NCI-H2107 treated with DMSO at 0.1 percent for 48 hours (cell line): Measurements from ENCODE around the gene RGPD3.
"Not testable (repeated sequence)": the region's sequence is repeated elsewhere in the genome, so short reads cannot be mapped to it uniquely, and the experiment has no call there.

Experiments used
- DNase-seq: peaks from one replicate; lab custom pipeline; 2025; ENCODE audit not compliant: unreplicated experiment; lab: John Stamatoyannopoulos, UW

RGPD3 gene

DNA sequence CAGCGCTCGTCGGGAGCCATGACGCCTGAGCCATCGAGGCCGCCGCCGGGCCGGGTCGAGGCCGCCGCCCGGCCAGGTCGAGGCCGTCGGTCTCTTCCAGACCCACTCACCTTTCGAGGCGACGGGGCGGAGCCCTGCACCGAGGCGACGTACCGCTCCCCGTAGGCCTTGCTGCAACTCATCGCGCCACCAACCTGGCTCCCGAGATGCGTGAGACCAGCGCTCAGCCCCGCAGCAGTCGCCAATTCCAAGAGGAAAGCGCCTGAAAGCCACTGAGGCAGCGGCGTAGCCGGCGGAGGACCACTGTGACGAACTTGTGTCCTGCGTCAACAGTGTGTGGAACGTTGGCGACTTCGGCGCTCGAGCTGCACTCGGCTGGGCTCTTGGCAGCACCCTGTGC, at the start of gene RGPD3:
Gene RGPD3 (minus strand): TSS at position 307 of the 400 bp plus-strand sequence. CDS start 125 bp downstream, at position 182.
- DNase-seq = not testable (repeated sequence)

DNA sequence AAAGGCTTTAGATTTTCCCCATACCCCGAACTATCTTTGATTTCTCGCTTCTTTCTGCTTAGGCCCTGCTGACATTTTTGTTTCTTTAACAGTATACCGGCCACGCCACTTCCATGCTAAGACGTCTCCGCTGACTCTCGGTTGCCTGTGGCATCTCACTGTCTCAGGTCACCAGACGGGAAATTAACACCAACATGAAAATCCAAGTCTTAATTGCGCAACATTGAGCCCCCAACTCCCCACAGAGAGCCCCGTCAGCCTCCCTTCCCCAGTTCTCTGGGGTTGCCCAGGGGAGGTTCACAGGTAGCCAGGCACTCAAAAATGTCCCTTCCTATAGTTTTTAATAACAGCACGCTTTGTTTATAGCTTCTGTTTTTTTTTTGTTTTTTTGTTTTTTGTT, 49.1 kb upstream of the RGPD3 start:
- no peak for DNase-seq

DNA sequence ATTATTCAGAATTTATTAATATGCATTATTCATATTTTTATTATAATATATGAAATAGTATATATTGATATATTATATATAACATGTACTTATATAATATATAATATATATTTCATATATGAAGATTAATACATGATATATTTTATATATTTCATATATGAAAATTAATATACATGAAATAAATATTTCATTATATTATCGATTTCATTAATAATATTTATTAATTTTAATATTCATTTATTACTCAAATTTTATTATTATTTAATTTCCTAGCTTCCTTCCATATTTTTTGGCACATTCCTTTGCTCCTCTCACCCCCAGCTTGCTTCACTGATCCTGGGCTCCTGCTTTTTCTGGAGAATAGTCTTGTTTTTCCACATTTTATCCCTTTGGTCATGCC, 48.7 kb upstream of the RGPD3 start:
- DNase-seq = no peak

DNA sequence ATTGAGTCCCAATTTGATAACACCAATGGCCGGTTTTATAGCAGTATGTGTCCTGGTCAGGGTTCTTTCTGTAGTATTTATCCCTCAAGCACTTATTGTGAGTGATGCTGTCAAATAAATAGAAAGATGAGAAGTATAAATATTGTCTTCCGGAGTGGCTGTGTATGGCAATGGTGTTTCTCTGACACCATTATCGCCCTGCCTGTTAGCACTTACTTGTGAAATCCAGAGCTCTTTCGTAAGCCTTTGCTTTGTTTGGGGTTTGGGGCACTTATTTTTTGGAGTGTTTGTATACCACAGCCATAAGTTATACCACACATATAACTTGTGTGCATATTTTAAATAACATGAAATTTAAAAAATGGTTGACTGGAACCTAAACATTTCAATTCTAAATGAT, 48.2 kb upstream of the RGPD3 start:
- DNase-seq = no peak

DNA sequence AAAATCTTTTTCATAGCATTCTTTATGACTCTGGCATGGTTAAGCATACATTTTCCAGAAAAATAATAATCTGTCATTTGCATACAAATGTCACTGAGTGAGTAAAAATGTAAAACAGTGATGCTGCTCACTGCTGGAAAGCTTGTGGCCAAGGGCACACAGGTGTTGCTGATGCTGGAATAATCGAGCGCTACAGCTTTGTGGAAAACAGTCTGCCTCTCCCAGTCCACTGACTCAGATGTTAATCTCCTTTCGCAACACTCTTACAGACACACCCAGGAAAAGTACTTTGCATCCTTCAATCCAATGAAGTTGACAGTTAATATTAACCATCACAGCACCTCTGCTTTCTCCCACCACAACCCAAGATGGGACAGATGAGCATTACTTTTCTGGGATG, 46.6 kb upstream of the RGPD3 start:
- not testable (repeated sequence) for DNase-seq

DNA sequence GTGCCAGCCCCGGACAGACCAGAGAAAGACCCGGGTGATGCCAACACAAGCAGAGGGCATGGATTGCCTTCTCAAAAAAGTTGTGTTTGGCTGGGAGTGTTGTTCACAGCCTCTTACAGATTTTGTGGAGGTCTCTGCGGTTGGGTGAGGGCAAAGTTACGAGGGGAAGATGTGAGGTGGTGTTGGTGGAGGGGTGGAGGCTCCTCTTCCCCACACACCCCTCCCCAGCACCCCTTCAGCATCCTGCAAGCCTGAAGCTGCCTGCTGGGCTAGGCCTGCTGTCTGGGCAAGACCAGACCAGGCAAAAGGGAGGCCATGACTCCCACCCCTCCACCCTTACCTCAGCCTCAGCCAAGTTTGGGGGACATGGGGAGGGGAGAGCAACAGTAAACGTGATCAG, 45.2 kb upstream of the RGPD3 start:
- not testable (repeated sequence) for DNase-seq

DNA sequence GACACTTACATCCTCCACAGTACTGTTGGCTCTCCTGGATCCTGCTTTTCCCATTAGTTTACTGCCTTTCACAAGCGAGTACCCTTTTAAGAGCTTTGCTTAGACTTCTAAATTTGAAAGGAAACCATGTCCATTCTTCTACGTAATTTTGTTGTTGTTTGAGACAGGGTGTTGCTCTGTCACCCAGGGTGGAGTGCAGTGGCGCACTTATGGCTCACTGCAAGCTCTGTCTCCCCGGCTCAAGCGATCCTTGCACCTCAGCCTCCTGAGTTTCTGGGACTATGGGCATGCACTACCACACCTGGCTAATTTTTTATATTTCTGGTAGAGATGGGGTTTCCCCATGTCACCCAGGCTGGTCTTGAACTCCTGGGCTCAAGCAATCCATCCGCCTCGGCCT, 43.7 kb upstream of the RGPD3 start:
- not testable (repeated sequence) for DNase-seq

DNA sequence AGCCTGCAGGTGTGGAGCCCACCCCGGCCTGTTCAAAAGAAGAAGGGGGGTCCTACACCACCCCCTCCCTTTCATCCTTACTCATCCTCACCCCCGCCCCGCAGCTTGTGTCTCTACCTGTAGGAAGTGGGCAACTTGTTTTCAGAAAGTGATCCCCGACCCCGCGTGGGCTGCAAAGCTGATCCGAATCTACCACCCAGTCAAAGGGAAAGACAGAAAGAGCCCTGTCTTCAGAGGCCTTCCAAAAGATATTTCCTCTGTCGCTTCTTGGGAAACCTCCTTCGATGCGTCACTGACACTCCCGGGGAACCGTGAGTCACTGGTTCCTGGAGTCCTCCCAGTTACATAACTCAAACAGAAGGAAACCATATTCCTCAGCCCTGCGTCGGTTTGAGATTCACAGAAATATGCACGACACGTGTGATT, 43.3 kb upstream of the RGPD3 start:
- DNase-seq = not testable (repeated sequence)

DNA sequence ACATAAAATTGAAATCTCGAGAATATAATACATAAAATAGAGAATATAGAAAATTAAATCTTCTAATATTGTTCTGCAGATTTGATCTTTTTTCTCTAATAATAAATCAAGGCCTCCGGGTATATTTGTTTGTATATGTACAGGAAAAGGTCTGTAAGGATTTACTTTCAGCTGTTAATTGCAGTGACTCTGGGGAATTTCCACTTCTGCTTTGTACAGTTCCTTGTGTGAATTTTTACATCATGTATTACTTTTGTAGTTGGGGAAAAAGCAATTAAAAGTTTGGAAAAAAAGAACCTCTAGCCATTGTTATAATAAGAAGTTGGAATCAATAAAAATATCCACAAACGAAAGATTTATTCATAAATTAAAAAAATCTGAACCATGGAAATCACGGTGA, 42.6 kb upstream of the RGPD3 start:
- DNase-seq = not testable (repeated sequence)

DNA sequence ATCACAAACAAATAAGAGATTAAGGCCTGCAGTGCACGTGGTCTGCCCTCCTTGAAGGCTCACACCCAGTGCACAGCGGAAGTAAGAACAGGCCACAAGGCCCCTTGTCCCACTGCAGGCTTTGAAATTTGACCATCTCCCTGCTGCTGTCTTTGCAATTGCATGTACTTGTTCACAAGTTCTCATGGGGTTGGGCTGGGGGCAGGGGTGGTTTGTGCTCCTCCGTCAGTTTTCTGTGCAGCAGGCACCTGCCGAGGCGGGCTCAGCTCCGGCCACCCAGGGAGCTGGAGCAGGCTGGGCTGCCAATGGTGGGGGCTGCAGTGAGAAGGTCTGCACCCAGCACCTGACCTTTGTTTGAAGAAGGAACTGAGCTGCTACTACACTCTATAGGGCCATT, 41.2 kb upstream of the RGPD3 start:
- not testable (repeated sequence) for DNase-seq

DNA sequence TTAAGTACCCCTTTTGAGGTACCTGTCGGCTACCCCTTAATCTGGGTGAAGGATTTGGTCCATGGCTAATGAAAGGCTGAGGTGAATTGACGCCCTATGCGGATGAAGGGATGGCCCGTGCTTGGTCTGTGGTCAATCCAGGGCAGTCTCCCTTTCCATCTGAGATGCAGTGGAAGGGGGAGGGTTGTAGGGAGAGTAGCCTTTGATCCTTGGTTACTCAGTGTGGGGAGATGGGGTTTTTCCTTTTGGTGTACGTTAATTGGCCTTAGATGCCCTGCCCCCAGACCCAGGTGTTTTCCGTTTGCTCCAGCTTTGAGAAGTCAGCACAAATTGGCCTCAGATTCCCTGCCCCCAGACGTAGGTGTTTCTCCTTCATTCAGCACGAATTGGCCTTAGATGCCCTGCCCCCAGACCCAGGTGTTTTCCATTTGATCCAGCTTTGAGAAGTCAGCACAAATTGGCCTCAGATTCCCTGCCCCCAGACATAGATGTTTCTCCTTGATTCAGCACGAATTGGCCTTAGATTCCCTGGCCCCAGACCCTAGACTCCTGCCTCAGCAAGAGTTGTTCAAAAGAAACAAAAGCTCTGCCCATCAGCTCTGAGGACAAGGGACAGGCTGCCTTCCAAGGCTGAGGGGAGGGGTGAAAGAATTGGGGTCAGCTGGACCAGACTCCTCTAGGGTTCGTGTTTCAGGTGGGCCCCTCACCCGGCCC, 40.6 kb upstream of the RGPD3 start:
- DNase-seq = not testable (repeated sequence)

DNA sequence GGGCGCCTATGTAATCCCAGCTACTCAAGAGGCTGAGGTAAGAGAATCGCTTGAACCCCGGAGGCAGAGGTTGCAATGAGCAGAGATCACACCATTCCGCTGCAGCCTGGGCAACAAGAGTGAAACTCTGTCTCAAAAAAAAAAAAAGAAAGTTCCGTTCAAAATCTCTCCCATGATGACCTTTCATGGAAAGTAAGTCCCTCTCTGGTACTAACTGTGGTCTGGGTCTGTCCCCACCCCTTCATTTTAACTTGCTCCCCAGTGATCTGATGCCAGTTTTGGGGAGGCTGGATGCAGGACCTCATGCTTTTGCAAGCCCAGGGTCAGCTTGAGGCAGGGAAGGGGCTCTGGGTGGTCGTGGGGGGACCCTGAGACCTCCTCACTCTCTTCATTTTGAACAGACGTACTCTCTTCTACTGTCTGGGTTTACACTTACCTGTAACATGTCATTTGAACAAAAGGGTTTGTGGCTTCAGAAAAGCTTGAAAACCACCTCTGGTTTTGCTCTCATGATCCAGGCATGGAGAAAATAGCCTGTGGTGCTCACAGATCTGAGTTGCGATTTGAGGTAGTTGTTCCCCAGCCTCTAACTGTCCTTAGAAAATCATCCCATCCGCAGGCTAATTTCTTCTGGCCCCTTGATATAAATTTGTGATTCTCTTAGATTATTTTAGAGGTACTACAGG, 37.9 kb upstream of the RGPD3 start:
- not testable (repeated sequence) for DNase-seq

DNA sequence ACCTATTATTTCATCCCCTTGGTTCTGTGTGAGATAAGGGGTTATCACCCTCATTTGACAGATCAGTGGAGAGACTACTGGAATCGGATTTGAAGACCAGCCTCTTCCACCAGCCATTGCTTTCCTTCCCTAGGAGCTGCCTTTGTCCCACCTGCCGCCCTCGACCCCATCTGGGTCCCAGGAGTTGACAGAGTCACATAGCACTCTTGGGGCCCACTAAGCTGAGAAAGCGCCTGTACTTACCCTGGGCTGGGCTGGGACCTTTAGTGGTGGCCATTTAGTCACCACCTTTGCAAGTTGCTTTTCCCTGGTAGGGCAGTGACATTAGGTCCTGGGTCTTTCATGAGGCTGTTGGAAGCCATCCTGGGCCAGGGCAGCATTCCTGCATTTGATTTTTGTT, 36.6 kb upstream of the RGPD3 start:
- not testable (repeated sequence) for DNase-seq

DNA sequence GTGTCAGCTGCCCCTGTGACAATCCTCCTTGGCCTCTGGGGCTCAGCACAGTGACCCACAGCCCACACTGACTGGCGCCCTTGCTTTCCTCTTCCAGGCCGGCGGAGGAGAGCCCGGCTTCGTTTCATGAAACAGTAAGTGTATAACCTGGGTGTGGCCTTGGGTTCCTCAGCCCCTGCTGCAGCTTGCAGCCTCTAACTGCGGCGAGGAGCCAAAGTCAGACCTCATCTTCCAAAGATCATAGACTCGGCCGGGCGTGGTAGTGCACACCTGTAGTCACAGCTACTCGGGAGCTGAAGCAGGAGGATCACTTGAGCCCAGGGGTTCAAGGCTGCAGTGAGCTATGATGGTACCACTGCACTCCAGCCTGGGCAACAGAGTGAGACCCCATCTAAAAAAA, 36.0 kb upstream of the RGPD3 start:
- not testable (repeated sequence) for DNase-seq

DNA sequence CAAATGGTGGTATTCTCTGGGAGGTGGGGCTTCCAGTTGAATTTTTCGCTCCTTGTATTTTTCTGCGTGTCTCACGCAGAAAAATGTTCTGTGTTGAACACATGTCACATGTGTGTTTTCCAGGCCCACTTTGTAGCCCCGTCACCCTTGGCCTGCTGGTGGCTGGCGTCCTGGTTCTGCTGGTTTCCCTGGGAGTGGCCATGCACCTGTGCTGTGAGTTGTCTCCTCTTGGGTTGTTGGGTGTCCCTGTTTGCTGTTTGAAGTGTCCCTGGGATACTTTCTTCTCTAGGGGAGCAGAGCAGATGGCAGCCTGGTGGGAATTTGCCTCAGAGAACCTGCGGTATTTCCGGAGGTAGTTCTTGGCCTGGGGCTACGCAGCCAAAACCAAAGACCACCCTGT, 34.1 kb upstream of the RGPD3 start:
- not testable (repeated sequence) for DNase-seq

DNA sequence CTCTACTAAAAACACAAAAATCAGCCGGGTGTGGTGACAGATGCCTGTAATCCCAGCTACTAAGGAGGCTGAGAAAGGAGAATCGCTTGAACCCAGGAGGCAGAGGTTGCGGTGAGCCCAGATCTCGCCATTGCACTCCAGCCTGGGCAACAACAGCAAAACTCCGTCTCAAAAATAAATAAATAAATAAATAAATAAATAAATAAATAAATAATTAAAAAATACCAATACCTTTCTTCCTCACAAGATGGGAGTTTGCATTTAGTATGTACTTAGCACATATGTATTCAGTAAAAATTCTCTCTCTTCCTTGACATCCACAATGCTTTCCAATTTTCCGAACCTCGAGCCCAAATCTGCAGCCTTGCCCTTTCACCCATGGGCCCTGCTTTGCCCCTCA, 32.1 kb upstream of the RGPD3 start:
- not testable (repeated sequence) for DNase-seq

DNA sequence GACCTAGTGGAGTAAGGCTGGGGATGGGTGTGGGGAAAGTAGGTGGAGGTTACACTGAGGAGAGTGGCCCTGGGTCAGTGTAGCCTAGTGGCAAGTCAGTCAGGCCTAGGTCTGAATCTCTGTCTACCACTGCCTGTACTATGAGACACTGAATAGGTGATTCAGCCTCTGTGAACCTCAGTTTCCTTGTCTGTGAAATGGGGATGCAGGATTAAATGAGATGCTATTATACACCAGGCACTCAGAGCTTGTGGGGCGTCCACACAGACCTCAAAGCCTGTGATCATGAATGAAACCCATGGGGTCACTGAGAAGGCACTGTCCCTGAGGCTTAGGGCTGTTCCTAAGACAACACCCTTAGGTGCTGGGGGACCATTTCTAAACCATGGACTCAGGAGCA, 30.3 kb upstream of the RGPD3 start:
- DNase-seq = not testable (repeated sequence)

DNA sequence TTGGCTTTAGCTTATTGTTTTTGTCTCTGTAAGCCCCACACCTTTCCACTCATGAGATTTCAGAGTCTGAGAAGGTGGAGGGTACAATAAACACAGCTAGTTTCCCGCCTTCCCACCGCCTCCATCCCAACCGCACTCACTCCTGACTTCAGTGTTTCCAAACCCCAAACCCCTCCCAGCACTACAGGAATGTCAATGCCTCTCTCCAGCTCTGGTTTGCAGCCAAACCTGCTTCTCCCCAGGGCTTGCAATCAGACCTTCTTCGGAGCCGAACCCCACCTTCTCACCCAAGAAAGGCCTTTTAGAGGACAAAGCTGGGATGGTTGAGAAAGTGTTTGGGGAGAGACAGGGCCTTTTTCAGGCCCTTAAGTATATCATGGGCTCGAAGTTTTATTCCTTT, 24.7 kb upstream of the RGPD3 start:
- not testable (repeated sequence) for DNase-seq

DNA sequence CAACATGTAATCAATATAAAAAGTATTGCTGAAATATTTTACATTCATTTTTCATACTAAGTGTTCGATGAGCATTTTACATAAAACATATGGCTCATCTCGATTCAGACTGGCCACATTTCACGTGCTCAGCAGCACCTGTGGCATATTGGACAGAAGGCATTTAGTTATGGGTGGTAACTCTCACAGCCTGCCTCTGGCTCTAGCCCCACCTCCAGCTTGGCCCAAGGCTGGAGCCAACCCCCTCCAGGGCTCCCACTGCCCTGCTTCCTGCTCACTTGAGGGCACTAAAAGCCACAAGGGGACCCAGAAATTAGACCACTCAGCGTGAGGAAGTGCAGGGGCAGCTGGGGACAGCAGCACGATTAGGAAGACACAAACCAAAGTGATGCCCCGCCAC, 24.2 kb upstream of the RGPD3 start:
- DNase-seq = not testable (repeated sequence)

DNA sequence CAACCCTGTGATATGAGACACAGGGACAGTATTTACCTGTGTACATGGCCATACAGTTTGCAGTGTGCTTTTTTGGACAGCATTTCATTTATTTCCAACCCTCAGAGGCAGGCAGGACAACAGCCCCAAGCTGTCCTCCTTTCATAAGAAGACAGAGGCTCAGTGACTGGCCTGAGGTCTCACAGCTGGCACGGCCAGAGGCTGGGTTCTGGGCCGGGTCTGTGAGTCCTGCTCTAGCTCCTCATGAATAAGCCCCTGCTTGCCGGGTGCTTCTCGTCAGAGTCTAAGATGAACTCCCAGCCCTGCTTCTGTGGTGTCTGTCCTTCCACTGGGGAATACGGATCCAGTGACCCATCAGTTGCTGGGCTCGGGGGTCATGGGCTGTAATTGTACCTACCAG, 21.5 kb upstream of the RGPD3 start:
- not testable (repeated sequence) for DNase-seq

DNA sequence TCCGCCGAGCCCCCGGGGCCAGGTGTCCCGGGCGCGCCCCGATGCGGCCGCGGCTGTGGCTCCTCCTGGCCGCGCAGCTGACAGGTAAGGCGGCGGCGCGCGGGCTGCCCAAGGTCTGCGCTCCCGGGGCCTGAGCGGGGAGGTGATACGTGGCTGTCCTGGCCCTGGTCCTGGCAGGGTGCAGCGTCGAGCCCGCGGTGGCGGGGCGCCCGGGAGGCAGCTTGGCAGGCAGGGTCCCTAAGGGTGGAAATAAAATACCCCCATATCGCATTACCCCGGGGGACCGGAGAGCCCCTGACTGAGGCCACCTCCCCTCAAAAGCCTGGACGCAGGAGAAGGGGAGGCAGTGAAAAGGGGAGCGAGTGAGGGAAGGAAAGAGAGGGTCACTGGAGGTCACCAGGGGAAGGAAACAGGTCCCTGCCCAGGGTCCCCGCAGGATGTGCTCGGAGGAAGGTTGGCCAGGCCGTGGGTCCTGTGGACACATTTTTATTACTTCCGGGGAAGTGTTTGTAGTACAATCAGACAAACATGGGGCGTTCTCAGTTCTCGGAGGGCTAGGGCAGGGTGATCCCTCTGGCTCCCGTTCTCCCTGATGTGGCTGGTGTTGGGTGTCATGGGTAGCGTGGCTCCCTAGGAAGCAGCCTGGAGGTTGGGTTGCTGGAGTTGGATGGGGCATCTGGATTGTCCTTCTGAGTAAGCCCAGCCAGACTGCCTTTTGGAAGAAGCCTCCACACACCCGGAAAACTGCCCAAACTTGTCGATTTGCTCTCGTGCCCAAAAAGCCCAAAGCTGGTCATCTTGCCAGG, 19.4 kb upstream of the RGPD3 start:
- not testable (repeated sequence) for DNase-seq
